Astrocyte (in vitro differentiated cells and primary cell): ENCODE results near the gene WNT9A. TPM values are rescaled to one million over a fixed set of nuclear protein-coding genes. Genes with fewer than 3 reads are reported as not detected.

Experiments
- DNase-seq: peaks from one replicate; pipeline ENCODE4 v3.0.0-alpha.2; 2010; ENCODE audit warnings: low read depth
- FAIRE-seq: peaks from 2 replicates; lab custom pipeline; 2011; peaks lifted over from hg19 to GRCh38; lab: Jason Lieb, UNC
- H2AFZ ChIP-seq: 2 replicates; pipeline ENCODE4 v1.6.0; 2012; ENCODE audit warnings: low read depth, low read length, inconsistent platforms
- H3K27ac ChIP-seq: 2 replicates; pipeline ENCODE4 v1.5.1; 2011; ENCODE audit warnings: low read depth, low read length, inconsistent platforms
- H3K27me3 ChIP-seq: 2 replicates; pipeline ENCODE4 v1.6.0; 2011; ENCODE audit warnings: low read length, inconsistent platforms; ENCODE audit not compliant: insufficient read depth
- H3K36me3 ChIP-seq: 2 replicates; pipeline ENCODE4 v1.5.1; 2011; ENCODE audit warnings: low read length, inconsistent platforms; ENCODE audit not compliant: insufficient read depth
- H3K4me1 ChIP-seq: 2 replicates; pipeline ENCODE4 v1.5.1; 2011; ENCODE audit warnings: low read length, inconsistent platforms; ENCODE audit not compliant: insufficient read depth
- H3K4me2 ChIP-seq: 2 replicates; pipeline ENCODE4 v1.6.0; 2012; ENCODE audit warnings: low read length, inconsistent platforms
- H3K4me3 ChIP-seq: 2 replicates; pipeline ENCODE4 v1.5.1; 2011; ENCODE audit warnings: low read depth, mild to moderate bottlenecking, low read length, inconsistent platforms; ENCODE audit not compliant: insufficient read depth
- H3K79me2 ChIP-seq: 2 replicates; pipeline ENCODE4 v1.6.0; 2012; ENCODE audit warnings: mild to moderate bottlenecking, low read length, inconsistent platforms; ENCODE audit not compliant: insufficient read depth
- H3K9ac ChIP-seq: 2 replicates; pipeline ENCODE4 v1.6.0; 2012; ENCODE audit warnings: mild to moderate bottlenecking, low read length, inconsistent platforms
- H3K9me3 ChIP-seq: 2 replicates; pipeline ENCODE4 v1.5.1; 2012; ENCODE audit warnings: low read depth, mild to moderate bottlenecking, low read length, inconsistent platforms; ENCODE audit not compliant: insufficient read depth
- H4K20me1 ChIP-seq: 2 replicates; pipeline ENCODE4 v1.6.0; 2012; ENCODE audit warnings: low read length, inconsistent platforms; ENCODE audit not compliant: insufficient read depth
- H3K27ac Mint-ChIP-seq: one replicate; pipeline ENCODE4 v1.8.0; 2021; ENCODE audit warnings: mild to moderate bottlenecking, mixed read lengths; ENCODE audit not compliant: unreplicated experiment
- H3K27me3 Mint-ChIP-seq: one replicate; pipeline ENCODE4 v1.8.0; 2021; ENCODE audit warnings: low read depth, mixed read lengths; ENCODE audit not compliant: unreplicated experiment
- H3K36me3 Mint-ChIP-seq: one replicate; pipeline ENCODE4 v1.8.0; 2021; ENCODE audit warnings: low read depth, mixed read lengths; ENCODE audit not compliant: unreplicated experiment
- H3K4me1 Mint-ChIP-seq: one replicate; pipeline ENCODE4 v1.8.0; 2021; ENCODE audit warnings: low read depth, mixed read lengths; ENCODE audit not compliant: unreplicated experiment
- H3K4me3 Mint-ChIP-seq: one replicate; pipeline ENCODE4 v1.8.0; 2021; ENCODE audit warnings: mild to moderate bottlenecking, moderate library complexity, mixed read lengths; ENCODE audit not compliant: unreplicated experiment
- H3K9me3 Mint-ChIP-seq: one replicate; pipeline ENCODE4 v1.8.0; 2021; ENCODE audit warnings: mild to moderate bottlenecking, mixed read lengths; ENCODE audit not compliant: unreplicated experiment
- CTCF ChIP-seq: IDR thresholded peaks from 2 replicates; pipeline ENCODE4 v1.5.1; 2011; ENCODE audit warnings: low read depth, mild to moderate bottlenecking, inconsistent platforms, low read length, moderate library complexity; ENCODE audit not compliant: insufficient read depth
- EZH2 ChIP-seq: IDR thresholded peaks from 2 replicates; pipeline ENCODE4 v1.6.1; 2012; ENCODE audit warnings: mild to moderate bottlenecking, low read length, inconsistent platforms; ENCODE audit not compliant: insufficient read depth
- total RNA-seq: library from RNA; stranded (reverse); gene quantifications from 2 replicates; pipeline ENCODE4 v1.2.1, GENCODE V29; 2021

WNT9A gene
- total RNA-seq, 1 donor from 2014 or later, result 4.1 TPM

DNA sequence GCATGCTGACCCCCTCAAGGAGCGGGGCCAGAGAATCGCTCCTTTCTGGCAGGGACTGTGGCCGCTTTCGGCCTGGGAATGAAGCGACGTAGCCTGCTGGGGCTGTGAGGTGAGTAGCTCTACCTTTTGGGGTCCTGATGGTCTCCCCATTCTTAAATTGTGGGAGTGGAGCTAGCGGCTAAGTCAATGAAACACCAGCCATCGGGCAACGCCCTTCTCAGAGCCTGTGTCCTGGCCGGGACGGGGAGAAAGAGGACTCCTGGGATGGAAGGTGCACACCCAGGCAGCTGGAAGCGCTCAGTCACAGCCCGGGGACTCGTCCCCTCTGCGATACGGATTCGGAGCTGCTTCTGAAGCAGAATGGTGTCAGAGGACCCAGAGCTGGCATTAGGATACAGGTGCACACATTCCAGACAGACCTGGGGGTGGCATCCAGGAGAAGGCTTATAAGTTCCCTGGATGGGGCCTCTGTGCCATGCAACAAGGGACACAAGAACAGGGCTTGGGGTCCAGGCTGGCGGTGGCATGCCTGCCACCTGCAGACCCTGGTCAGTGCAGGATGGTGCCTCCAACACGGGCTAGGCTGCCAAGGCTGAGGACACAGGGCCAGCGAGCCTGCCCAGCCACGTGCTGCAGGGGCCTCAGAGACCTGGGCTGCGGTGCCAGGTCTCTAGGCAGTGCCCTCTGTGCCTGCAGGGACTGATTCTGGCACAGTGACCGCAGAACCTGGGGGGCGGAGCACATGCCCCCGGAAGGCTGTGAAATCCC lies 945 bp upstream of the WNT9A start:
- Histone ChIP-seq H3K79me2 (no peaks in the 10 kb centered on the region), H3K4me3 (peak overlapping the region; percentile 59), H3K27me3 (no peaks in the 10 kb centered on the region), H3K27ac (no peak overlapping the region), H3K36me3 (no peaks in the 10 kb centered on the region), H4K20me1 (peaks cover 13% of the 10 kb centered on the region), H3K9ac (peak overlapping the region; percentile 38), H2AFZ (peak overlapping the region; percentile 92), H3K4me1 (peaks cover 18% of the 10 kb centered on the region), H3K4me2 (peak overlapping the region; percentile 92), H3K9me3 (no peaks in the 10 kb centered on the region)
- Mint-ChIP-seq H3K4me3 (peak overlapping the region; percentile 81), H3K27ac (peak overlapping the region; percentile 47), H3K4me1 (peaks cover 7% of the 10 kb centered on the region), H3K9me3 (peaks cover under 1% of the 10 kb centered on the region), H3K27me3 (peaks cover 28% of the 10 kb centered on the region), H3K36me3 (no peaks in the 10 kb centered on the region)
- no peak for TF ChIP-seq CTCF
- TF ChIP-seq EZH2, result peak; percentile 38
- no peak for FAIRE-seq
- no peak for DNase-seq

DNA sequence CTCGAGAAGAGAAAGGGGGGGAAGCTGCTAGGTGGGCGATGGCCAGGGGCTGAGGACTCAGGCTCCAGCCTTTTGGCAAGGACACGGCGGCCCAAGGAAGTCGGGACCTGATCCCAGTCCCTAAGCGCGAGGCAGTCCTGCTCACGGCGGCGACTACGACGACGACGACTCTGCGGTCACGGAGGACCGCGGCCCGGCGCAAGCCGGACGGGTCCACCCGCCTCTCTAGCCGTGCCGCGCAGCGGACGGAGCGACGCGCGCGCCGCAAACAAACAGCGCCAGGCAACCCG lies 401 bp downstream of the WNT9A start:
- Mint-ChIP-seq H3K36me3 (no peaks in the 10 kb centered on the region), H3K27me3 (peaks cover 18% of the 10 kb centered on the region), H3K4me1 (peaks cover 4% of the 10 kb centered on the region), H3K4me3 (peak overlapping the region; percentile 83), H3K9me3 (no peaks in the 10 kb centered on the region), H3K27ac (no peak overlapping the region)
- TF ChIP-seq CTCF, result no peak
- no peak for TF ChIP-seq EZH2
- Histone ChIP-seq H3K4me3 (peak overlapping the region; percentile 50), H3K9me3 (no peaks in the 10 kb centered on the region), H3K27ac (no peak overlapping the region), H3K9ac (no peak overlapping the region), H3K36me3 (no peaks in the 10 kb centered on the region), H3K4me2 (peak overlapping the region; percentile 92), H2AFZ (peak overlapping the region; percentile 56), H3K27me3 (no peaks in the 10 kb centered on the region), H3K79me2 (no peaks in the 10 kb centered on the region), H3K4me1 (peaks cover 18% of the 10 kb centered on the region), H4K20me1 (peaks cover 13% of the 10 kb centered on the region)
- DNase-seq, result peak; percentile 14
- FAIRE-seq, result no peak
